Esophagus muscularis mucosa (tissue), 4 donors: ENCODE measurements around the gene EEF1B2.

Experiments used
- CTCF ChIP-seq, 3 experiments: fragments of 200-600 bp in 2 of 3; fragments of 450-650 bp in 1 of 3; sonication (generic) in 2 of 3; IDR thresholded peaks; one replicate each; pipeline ENCODE4 v1.5.1; 2017 to 2019; ENCODE audit warnings: antibody characterized with exemption in 3 of 3, mild to moderate bottlenecking in 2 of 3, moderate library complexity in 1 of 3
- EP300 ChIP-seq: sonication (generic); formaldehyde crosslinking; IDR thresholded peaks from one replicate; pipeline ENCODE4 v1.6.1; 2017; ENCODE audit warnings: antibody characterized with exemption
- POLR2A ChIP-seq: fragments of 450-650 bp; IDR thresholded peaks from one replicate; pipeline ENCODE4 v1.6.1; 2017; ENCODE audit warnings: antibody characterized with exemption, moderate library complexity, mild to moderate bottlenecking, low read depth
- POLR2AphosphoS5 ChIP-seq, 2 donors: sonication (generic); formaldehyde crosslinking; IDR thresholded peaks; one replicate each; pipeline ENCODE4 v1.6.1; 2017; ENCODE audit warnings: antibody characterized with exemption in 2 of 2

GRCh38 chr2:206143451-206143850 lies 16.2 kb upstream of the EEF1B2 start:
- no peak for TF ChIP-seq CTCF (IDR thresholded peaks at IDR 0.05)
- TF ChIP-seq EP300 = no peak
- TF ChIP-seq POLR2A = no peak
- TF ChIP-seq POLR2AphosphoS5 (IDR thresholded peaks at IDR 0.05) = no peak
